ENCODE measurements around the gene PPM1J. TPM values are rescaled to one million over a fixed set of nuclear protein-coding genes. Genes with fewer than 3 reads are reported as not detected.
A peak's percentile ranks its signal among the peaks of the same experiment; 100 is the strongest.
"Not testable (repeated sequence)": the region's sequence is repeated elsewhere in the genome, so short reads cannot be mapped to it uniquely, and the experiment has no call there.

Gene PPM1J
- total RNA-seq, 1 donor from 2014 or later, result 2.2 TPM

GRCh38 chr1:112721966-112722524 is 6.9 kb upstream of the PPM1J start:
- no peak for DNase-seq (ENCODE audit: extremely low read depth, low read depth, low spot score)

- not testable (repeated sequence) for DNase-seq (ENCODE audit: extremely low read depth, low read depth, low spot score)
These were observed 6.2 kb upstream of the PPM1J start for GRCh38 chr1:112721294-112721693.

- DNase-seq (ENCODE audit: extremely low read depth, low read depth, low spot score), result no peak
These were observed 5.7 kb upstream of the PPM1J start for GRCh38 chr1:112720800-112721199.

GRCh38 chr1:112719706-112720105 is 4.6 kb upstream of the PPM1J start:
- no peak for DNase-seq (ENCODE audit: extremely low read depth, low read depth, low spot score)

GRCh38 chr1:112718691-112719418 is 3.7 kb upstream of the PPM1J start:
- no peak for DNase-seq (ENCODE audit: extremely low read depth, low read depth, low spot score)

GRCh38 chr1:112717263-112717873 is 2.2 kb upstream of the PPM1J start:
- no peak for DNase-seq (ENCODE audit: extremely low read depth, low read depth, low spot score)

- DNase-seq (ENCODE audit: extremely low read depth, low read depth, low spot score), result peak; percentile 80
These were observed 1.1 kb upstream of the PPM1J start for GRCh38 chr1:112716133-112716720.

- DNase-seq (ENCODE audit: extremely low read depth, low read depth, low spot score), result no peak
These were observed 544 bp downstream of the PPM1J start for GRCh38 chr1:112714313-112715263.

GRCh38 chr1:112713466-112714312 is 1.4 kb downstream of the PPM1J start:
- DNase-seq (ENCODE audit: extremely low read depth, low read depth, low spot score), result no peak

- DNase-seq (ENCODE audit: extremely low read depth, low read depth, low spot score), result no peak
These were observed 2.4 kb downstream of the PPM1J start for GRCh38 chr1:112712701-112713128.

GRCh38 chr1:112712191-112712590 is 2.9 kb downstream of the PPM1J start:
- DNase-seq (ENCODE audit: extremely low read depth, low read depth, low spot score), result no peak

- DNase-seq (ENCODE audit: extremely low read depth, low read depth, low spot score), result no peak
These were observed 3.5 kb downstream of the PPM1J start for GRCh38 chr1:112711670-112712069.

GRCh38 chr1:112711041-112711440 is 4.1 kb downstream of the PPM1J start:
- DNase-seq (ENCODE audit: extremely low read depth, low read depth, low spot score), result no peak

- DNase-seq (ENCODE audit: extremely low read depth, low read depth, low spot score), result no peak
These were observed 4.5 kb downstream of the PPM1J start for GRCh38 chr1:112710586-112710985.

GRCh38 chr1:112710159-112710558 is 5.0 kb downstream of the PPM1J start:
- DNase-seq (ENCODE audit: extremely low read depth, low read depth, low spot score), result no peak

GRCh38 chr1:112708489-112708888 is 6.6 kb downstream of the PPM1J start:
- no peak for DNase-seq (ENCODE audit: extremely low read depth, low read depth, low spot score)

- DNase-seq (ENCODE audit: extremely low read depth, low read depth, low spot score), result no peak
These were observed 7.1 kb downstream of the PPM1J start for GRCh38 chr1:112708002-112708448.

- DNase-seq (ENCODE audit: extremely low read depth, low read depth, low spot score), result no peak
These were observed 7.7 kb downstream of the PPM1J start for GRCh38 chr1:112707221-112708001.
